Activated CD4-positive, alpha-beta T cell treated with anti-CD3 and anti-CD28 coated beads for 4 hours (primary cell): Measurements from ENCODE around the gene CNTNAP2.

Experiments used
- DNase-seq, 2 donors: peaks; one replicate each; pipeline ENCODE4 v3.0.0-alpha.2; 2020

Gene CNTNAP2

DNA sequence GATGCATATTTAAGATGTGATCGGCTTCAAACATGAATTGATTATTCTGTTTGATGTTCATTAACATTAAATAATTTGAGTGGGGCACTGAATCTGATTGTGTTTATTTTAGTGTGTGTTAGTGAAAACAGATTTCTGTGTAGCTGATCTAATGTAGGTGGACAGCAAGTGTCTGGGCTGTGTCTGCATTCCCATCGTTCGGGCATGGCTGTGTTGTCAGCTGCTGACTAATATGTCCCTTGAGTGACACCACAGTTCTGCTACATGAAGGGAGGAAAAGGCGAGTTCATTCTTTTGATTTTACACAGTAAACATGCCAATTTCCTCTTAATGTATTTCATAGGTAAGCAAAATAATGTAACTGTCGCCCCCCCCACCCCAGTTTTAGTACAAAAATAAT, 203.0 kb downstream of the CNTNAP2 start:
- DNase-seq: no peak

- no peak for DNase-seq
Measured at GRCh38 chr7:146321301-146321700, 204.7 kb downstream of the CNTNAP2 start.

DNA sequence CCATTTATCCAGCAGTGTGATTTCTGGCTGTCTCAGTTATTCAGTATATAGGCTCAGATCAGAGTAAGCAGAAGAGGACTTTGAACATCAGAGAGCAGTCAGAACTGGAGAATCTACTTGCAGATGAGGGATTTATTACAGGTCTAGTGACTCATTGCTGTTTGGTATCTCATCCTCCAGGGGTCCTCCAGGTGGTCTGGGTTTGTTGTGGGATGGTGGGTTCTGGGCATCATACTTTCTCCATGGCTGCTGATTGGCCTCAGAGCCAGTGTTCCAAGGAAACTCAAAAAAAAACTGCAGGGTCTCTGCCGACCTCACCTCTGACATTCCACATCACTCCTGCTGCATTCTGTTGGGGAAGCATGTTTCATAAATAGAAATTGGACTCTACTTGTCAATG, 214.8 kb downstream of the CNTNAP2 start:
- DNase-seq: no peak

GRCh38 chr7:146345251-146345650, 228.7 kb downstream of the CNTNAP2 start:
- no peak for DNase-seq

GRCh38 chr7:146346096-146346495, 229.5 kb downstream of the CNTNAP2 start:
- DNase-seq: no peak

DNA sequence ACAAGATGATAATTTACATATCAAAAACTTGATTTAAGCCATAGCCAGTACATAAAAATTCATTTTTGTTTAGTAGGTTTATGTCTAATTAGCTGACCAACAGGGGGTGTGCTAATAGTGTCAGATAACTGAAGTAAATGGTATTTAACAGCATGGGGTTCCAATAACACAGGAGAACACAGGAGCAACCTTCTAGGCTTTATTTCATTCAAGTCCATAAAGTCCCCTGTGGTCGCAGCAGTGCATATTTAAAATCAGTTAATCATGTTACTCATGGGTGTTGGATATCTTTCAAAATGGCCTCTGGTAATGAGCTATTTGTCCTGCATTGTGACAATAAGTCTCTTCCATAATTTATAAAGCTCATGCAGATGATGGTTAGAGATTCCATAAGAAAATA, 238.6 kb downstream of the CNTNAP2 start:
- DNase-seq: no peak

- DNase-seq: no peak
Measured at GRCh38 chr7:146359176-146359575, 242.6 kb downstream of the CNTNAP2 start.

- no peak for DNase-seq
Measured at GRCh38 chr7:146366938-146367337, 250.3 kb downstream of the CNTNAP2 start.

DNA sequence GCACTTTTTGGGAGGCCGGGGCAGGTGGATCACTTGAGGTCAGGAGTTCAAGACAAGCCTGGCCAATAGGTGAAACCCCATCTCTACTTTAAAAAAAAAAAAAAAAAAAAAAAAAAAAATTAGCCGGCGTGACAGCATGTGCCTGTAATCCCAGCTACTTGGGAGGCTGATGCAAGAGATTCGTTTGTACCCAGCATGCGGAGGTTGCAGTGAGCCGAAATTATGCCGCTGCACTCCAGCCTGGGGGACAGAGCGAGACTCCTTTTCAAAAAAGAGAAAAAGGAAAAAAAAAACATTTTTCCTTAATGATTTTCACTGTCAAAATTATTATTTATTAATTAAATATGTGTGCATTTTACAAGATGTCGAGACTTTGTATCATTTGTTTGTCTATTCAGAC, 253.6 kb downstream of the CNTNAP2 start:
- DNase-seq: no peak

GRCh38 chr7:146375170-146375569, 258.6 kb downstream of the CNTNAP2 start:
- DNase-seq: no peak

DNA sequence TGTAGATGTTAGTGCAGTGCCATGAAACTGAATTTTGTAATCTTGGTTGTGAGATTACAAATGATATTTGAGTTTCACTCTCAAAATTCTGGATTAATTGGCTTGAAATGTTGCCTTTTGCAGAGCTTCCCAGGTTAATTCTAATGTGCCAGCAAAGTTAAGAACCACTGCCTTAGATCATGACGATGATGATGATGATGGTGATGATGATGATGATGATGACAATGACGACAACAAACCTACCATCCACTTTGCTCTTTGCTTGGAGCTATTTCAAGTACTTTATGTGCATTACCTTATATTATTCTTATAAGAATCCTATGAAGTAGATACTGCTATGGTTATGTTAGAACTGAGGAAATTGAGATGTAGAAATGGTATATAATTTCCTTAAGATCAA, 261.6 kb downstream of the CNTNAP2 start:
- DNase-seq: no peak

DNA sequence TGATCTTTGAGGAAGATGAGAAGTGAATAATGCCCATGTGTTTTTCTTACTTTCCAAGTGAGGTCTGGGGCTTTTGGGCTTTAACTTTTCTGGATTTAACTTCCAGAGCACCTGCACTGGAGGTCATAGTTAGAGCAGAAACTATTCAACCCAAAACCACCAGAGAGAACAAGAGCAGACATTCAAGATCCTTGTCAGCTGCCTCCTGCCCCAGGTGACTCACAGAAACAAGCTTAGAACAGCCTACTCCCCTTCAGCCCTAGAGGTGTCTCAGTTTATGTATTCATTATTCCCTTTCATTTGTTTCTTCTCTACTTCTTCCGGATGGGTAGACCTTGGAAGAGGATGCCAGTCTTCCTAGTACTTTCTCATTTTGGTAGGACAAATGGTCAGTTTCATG, 270.5 kb downstream of the CNTNAP2 start:
- no peak for DNase-seq

GRCh38 chr7:146388928-146389327, 272.3 kb downstream of the CNTNAP2 start:
- DNase-seq: no peak

- DNase-seq: no peak
Measured at GRCh38 chr7:146393346-146393745, 276.7 kb downstream of the CNTNAP2 start.

GRCh38 chr7:146397141-146397540, 280.5 kb downstream of the CNTNAP2 start:
- DNase-seq: no peak

GRCh38 chr7:146401939-146402338, 285.3 kb downstream of the CNTNAP2 start:
- DNase-seq: no peak

- DNase-seq: no peak
Measured at GRCh38 chr7:146405737-146406136, 289.1 kb downstream of the CNTNAP2 start.

DNA sequence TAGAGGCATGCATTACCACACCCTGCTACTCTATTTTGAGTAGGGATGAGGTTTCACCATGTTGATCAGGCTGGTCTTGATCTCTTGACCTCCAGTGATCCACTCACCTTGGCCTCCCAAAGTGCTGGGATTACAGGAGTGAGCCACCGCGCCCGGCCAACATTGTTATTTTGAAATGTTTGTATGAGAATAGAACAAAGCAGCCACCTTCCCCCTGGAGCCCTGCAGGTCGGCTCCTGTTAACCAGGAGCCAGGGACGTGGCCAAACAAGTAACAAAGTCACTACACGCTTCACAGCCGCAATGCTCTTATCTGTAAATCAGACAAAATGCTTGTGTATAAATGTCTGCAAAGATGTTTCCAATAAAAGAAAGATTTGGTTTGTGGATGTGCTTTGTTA, 295.4 kb downstream of the CNTNAP2 start:
- no peak for DNase-seq

- DNase-seq: no peak
Measured at GRCh38 chr7:146412781-146413180, 296.2 kb downstream of the CNTNAP2 start.

GRCh38 chr7:146414373-146414772, 297.8 kb downstream of the CNTNAP2 start:
- no peak for DNase-seq

DNA sequence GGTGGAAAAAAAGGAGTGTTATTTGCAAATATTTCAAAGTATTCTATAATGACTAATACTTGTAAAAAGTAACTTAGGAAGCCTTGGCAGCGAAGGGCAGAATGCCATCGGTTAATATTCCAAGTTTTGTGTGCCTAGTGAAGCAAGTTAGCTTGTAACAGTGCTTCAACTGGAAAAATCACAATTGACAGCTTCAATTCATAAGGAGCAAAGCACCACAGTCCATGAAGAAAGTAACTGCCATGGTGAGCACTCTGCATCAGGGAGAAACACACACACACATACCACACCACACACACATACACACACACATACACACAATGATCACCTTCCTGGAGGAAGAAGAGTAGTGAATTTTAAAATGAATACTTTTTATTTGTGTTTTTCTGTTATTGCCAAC, 298.3 kb downstream of the CNTNAP2 start:
- DNase-seq: no peak

DNA sequence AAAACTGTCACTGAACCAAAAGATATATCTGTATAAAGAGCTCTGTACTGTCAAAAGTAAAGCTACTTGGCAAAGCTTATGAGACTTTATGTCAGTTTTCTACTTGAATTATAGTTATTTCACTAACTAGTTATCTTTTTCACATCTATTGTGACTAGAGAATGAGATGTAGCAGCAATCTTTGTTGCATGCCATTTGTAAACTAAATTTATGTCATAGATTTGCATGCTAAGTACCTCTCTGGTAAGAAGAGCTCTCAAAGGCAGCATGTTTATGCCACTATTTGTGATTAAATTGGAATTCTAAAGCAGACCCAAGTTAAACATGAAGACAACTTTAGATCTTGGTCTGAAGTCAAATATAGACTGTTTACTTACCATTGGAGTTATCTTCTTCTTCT, 300.6 kb downstream of the CNTNAP2 start:
- DNase-seq: no peak

GRCh38 chr7:146423446-146423845, 306.8 kb downstream of the CNTNAP2 start:
- no peak for DNase-seq

GRCh38 chr7:146424084-146424483, 307.5 kb downstream of the CNTNAP2 start:
- no peak for DNase-seq

DNA sequence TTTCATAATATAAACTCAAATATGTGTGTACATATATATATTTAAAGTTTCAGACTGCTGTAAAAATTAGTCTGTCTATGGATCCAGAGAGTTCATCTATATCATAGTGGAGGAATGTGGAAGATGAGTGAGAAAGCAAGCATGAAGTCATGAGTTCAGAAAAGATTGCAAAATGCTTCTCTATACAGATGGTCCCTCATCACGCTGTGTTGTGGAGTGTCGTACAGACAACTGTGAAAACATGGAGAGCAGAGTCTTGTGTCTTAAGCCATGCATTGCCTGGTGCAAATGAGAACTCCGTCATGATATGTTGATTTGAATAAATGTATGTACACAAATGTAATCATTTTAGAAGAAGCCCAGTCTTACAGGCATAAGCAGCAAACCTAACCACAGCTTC, 316.9 kb downstream of the CNTNAP2 start:
- no peak for DNase-seq

DNA sequence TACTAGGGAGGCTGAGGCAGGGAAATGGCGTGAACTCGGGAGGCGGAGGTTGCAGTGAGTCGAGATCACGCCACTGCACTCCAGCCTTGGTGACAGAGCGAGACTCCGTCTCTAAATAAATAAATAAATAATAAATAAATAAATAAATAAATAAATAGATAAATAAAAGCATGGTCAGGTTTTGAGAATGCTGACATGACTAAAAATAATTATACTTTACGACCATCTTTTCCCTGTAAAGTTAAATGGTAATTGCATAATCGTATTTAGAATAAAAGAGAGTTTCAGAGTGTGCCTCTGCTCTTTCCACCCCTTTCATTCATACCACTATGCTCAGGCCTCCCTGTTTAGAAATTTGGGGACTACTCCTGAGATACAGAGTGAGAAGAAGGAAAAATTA, 326.5 kb downstream of the CNTNAP2 start:
- no peak for DNase-seq
